Keratinocyte (primary cell): Measurements from ENCODE around the gene GALNT7.

ENCODE experiments used
- CTCF ChIP-seq, 3 experiments: IDR thresholded peaks in 1 of 3; conservative IDR thresholded peaks in 1 of 3; optimal IDR thresholded peaks in 1 of 3; 2 replicates in 2 of 3; 3 replicates in 1 of 3; pipeline versions ENCODE3 to v1.5.1; 2011; ENCODE audit warnings: low read length in 3 of 3, mild to moderate bottlenecking in 3 of 3, moderate library complexity in 2 of 3, control low read depth in 1 of 3, inconsistent platforms in 1 of 3; ENCODE audit not compliant: insufficient read depth in 2 of 3; ENCODE audit errors: extremely low read depth in 1 of 3
- EZH2 ChIP-seq: IDR thresholded peaks from one replicate; pipeline ENCODE4 v1.6.1; 2012; ENCODE audit warnings: inconsistent platforms, mild to moderate bottlenecking, low read length, moderate library complexity

GRCh38 chr4:173294444-173294843 is 125.8 kb downstream of the GALNT7 start:
- TF ChIP-seq CTCF (optimal IDR thresholded peaks at IDR 0.05 in 1 of 3, IDR thresholded peaks at IDR 0.05 in 1 of 3, conservative IDR thresholded peaks at IDR 0.05 in 1 of 3; ENCODE audit: extremely low read depth in 1 of 3, insufficient read depth in 2 of 3, low read length in 3 of 3) (no peak), EZH2 (no peak)
